Middle frontal gyrus (tissue), 1 donor: Measurements from ENCODE around the gene MACROD1.

Experiments
- DNase-seq: peaks from one replicate; pipeline ENCODE4 v3.0.0-alpha.2; 2015; ENCODE audit warnings: low spot score; ENCODE audit errors: extremely low spot score

Gene MACROD1

GRCh38 chr11:64036087-64037026, 129.6 kb downstream of the MACROD1 start:
- peak; percentile 25 for DNase-seq

GRCh38 chr11:64035576-64035975, 130.3 kb downstream of the MACROD1 start, which contains the start of gene FLRT1:
FLRT1 (plus strand) TSS chr11:64035931; CDS start chr11:64116268, 80,337 bp downstream.
- no peak for DNase-seq

- no peak for DNase-seq
These were observed 130.8 kb downstream of the MACROD1 start for GRCh38 chr11:64035081-64035524.

GRCh38 chr11:64034411-64034811, 131.5 kb downstream of the MACROD1 start:
- no peak for DNase-seq

GRCh38 chr11:64032050-64032449, 133.9 kb downstream of the MACROD1 start:
- no peak for DNase-seq

- no peak for DNase-seq
These were observed 134.9 kb downstream of the MACROD1 start for GRCh38 chr11:64031001-64031400.

- DNase-seq, result no peak
These were observed 136.1 kb downstream of the MACROD1 start for GRCh38 chr11:64029773-64030172.

GRCh38 chr11:64028398-64029115, 137.4 kb downstream of the MACROD1 start:
- no peak for DNase-seq

GRCh38 chr11:64027651-64028397, 138.1 kb downstream of the MACROD1 start:
- no peak for DNase-seq

- DNase-seq, result no peak
These were observed 139.2 kb downstream of the MACROD1 start for GRCh38 chr11:64026575-64027205.

GRCh38 chr11:64025205-64025604, 140.7 kb downstream of the MACROD1 start:
- no peak for DNase-seq

- DNase-seq, result no peak
These were observed 141.9 kb downstream of the MACROD1 start for GRCh38 chr11:64023712-64024710.

- DNase-seq, result no peak
These were observed 143.7 kb downstream of the MACROD1 start for GRCh38 chr11:64022125-64022784.

GRCh38 chr11:64021757-64022093, 144.2 kb downstream of the MACROD1 start:
- DNase-seq, result no peak

- no peak for DNase-seq
These were observed 144.7 kb downstream of the MACROD1 start for GRCh38 chr11:64020976-64021756.

- no peak for DNase-seq
These were observed 146.5 kb downstream of the MACROD1 start for GRCh38 chr11:64019106-64020037.

GRCh38 chr11:64018310-64018709, 147.6 kb downstream of the MACROD1 start:
- DNase-seq, result no peak

GRCh38 chr11:64017945-64018224, 148.0 kb downstream of the MACROD1 start:
- no peak for DNase-seq
